WTC11 (cell line): ENCODE data around the gene ZNF488.
"Not testable (repeated sequence)": the region's sequence is repeated elsewhere in the genome, so short reads cannot be mapped to it uniquely, and the experiment has no call there.

Source experiments
- ATF2 ChIP-seq: sonication (generic); formaldehyde crosslinking; IDR thresholded peaks from 2 replicates; pipeline ENCODE4 v1.8.1; 2022; ENCODE audit warnings: low read depth, missing genetic modification reagents, borderline replicate concordance
- CREB1 ChIP-seq: sonication (generic); formaldehyde crosslinking; IDR thresholded peaks from 2 replicates; pipeline ENCODE4 v1.8.0; 2023; ENCODE audit warnings: mild to moderate bottlenecking, missing genetic modification reagents
- CTCF ChIP-seq: fragments of 200-600 bp; IDR thresholded peaks from 2 replicates; pipeline ENCODE4 v1.8.0; 2022; ENCODE audit warnings: antibody characterized with exemption
- GABPB1 ChIP-seq: sonication (generic); formaldehyde crosslinking; IDR thresholded peaks from 2 replicates; pipeline ENCODE4 v1.8.1; 2023; ENCODE audit warnings: mild to moderate bottlenecking, missing genetic modification reagents
- HMGA2 ChIP-seq: fragments of 250-450 bp; sonication (Bioruptor Pico); IDR thresholded peaks from 2 replicates; pipeline ENCODE4 v1.4.0; 2021; ENCODE audit warnings: mild to moderate bottlenecking, moderate library complexity
- JAZF1 ChIP-seq: fragments of 250-450 bp; sonication (Bioruptor Pico); IDR thresholded peaks from 2 replicates; pipeline ENCODE4 v1.9.0; 2021; ENCODE audit warnings: moderate library complexity, mild to moderate bottlenecking, inconsistent platforms
- NR2C2 ChIP-seq: sonication (generic); formaldehyde crosslinking; IDR thresholded peaks from 2 replicates; pipeline ENCODE4 v1.8.0; 2022; ENCODE audit warnings: mild to moderate bottlenecking, missing genetic modification reagents
- PREB ChIP-seq: sonication (generic); formaldehyde crosslinking; IDR thresholded peaks from 2 replicates; pipeline ENCODE4 v1.8.1; 2022; ENCODE audit warnings: mild to moderate bottlenecking, missing genetic modification reagents, moderate library complexity, borderline replicate concordance
- TCF7 ChIP-seq: sonication (generic); formaldehyde crosslinking; IDR thresholded peaks from 2 replicates; pipeline ENCODE4 v1.8.0; 2022; ENCODE audit warnings: mild to moderate bottlenecking, low read depth, missing genetic modification reagents, moderate library complexity
- TEAD4 ChIP-seq: sonication (generic); formaldehyde crosslinking; IDR thresholded peaks from 2 replicates; pipeline ENCODE4 v1.8.0; 2022; ENCODE audit warnings: mild to moderate bottlenecking, missing genetic modification reagents
- TP53 ChIP-seq: sonication (generic); formaldehyde crosslinking; IDR thresholded peaks from 2 replicates; pipeline ENCODE4 v1.8.1; 2023; ENCODE audit warnings: mild to moderate bottlenecking, missing genetic modification reagents
- ZNF138 ChIP-seq: sonication (generic); formaldehyde crosslinking; conservative IDR thresholded peaks from 2 replicates; pipeline ENCODE4 v1.8.1; 2022; ENCODE audit warnings: mild to moderate bottlenecking, moderate library complexity, missing genetic modification reagents

- not testable (repeated sequence) for TF ChIP-seq CTCF; TEAD4 (CRISPR knock-in tag); ATF2 (CRISPR knock-in tag); CREB1; ZNF138 (CRISPR knock-in tag); HMGA2; TP53 (CRISPR knock-in tag); NR2C2; JAZF1 (CRISPR knock-in tag); TCF7; PREB (CRISPR knock-in tag); GABPB1
Measured at GRCh38 chr10:47416305-47417218, 32.5 kb upstream of the ZNF488 start.
